SJSA1 (cell line): Measurements from ENCODE around the gene FAR2. TPM values are rescaled to one million over a fixed set of nuclear protein-coding genes. Genes with fewer than 3 reads are reported as not detected.
"Not testable (repeated sequence)": the region's sequence is repeated elsewhere in the genome, so short reads cannot be mapped to it uniquely, and the experiment has no call there.

ENCODE experiments used
- DNase-seq, 2 experiments: peaks; one replicate each; pipeline ENCODE4 v3.0.0-alpha.2; 2015 to 2020; ENCODE audit warnings: low spot score in 2 of 2, low read depth in 1 of 2
- H3K27ac ChIP-seq: fragments of 250-450 bp; sonication (Bioruptor Pico); 2 replicates; pipeline ENCODE4 v1.5.1; 2020; ENCODE audit warnings: mild to moderate bottlenecking, moderate library complexity
- H3K27me3 ChIP-seq: fragments of 250-450 bp; sonication (Bioruptor Pico); replicated peaks from 2 replicates; pipeline ENCODE4 v1.5.1; 2020; ENCODE audit warnings: mild to moderate bottlenecking, moderate library complexity
- H3K36me3 ChIP-seq: fragments of 250-450 bp; sonication (Bioruptor Pico); 2 replicates; pipeline ENCODE4 v1.5.1; 2020; ENCODE audit warnings: mild to moderate bottlenecking
- H3K4me1 ChIP-seq: fragments of 250-450 bp; sonication (Bioruptor Pico); replicated peaks from 2 replicates; pipeline ENCODE4 v1.6.1; 2021; ENCODE audit warnings: mild to moderate bottlenecking
- H3K4me3 ChIP-seq: fragments of 250-450 bp; sonication (Bioruptor Pico); 2 replicates; pipeline ENCODE4 v1.5.1; 2020; ENCODE audit warnings: mild to moderate bottlenecking
- H3K9me3 ChIP-seq: fragments of 250-450 bp; sonication (Bioruptor Pico); replicated peaks from 2 replicates; pipeline ENCODE4 v1.5.1; 2020; ENCODE audit warnings: mild to moderate bottlenecking
- total RNA-seq: library from RNA; depleted of rRNA; stranded (reverse); fragments of >200 nt; shearing (Covaris generic); gene quantifications from 2 replicates; pipeline ENCODE4 v1.2.3, GENCODE V29; 2014

FAR2 gene
- total RNA-seq, 1 experiment from 2014 or later = 1.7 TPM

DNA sequence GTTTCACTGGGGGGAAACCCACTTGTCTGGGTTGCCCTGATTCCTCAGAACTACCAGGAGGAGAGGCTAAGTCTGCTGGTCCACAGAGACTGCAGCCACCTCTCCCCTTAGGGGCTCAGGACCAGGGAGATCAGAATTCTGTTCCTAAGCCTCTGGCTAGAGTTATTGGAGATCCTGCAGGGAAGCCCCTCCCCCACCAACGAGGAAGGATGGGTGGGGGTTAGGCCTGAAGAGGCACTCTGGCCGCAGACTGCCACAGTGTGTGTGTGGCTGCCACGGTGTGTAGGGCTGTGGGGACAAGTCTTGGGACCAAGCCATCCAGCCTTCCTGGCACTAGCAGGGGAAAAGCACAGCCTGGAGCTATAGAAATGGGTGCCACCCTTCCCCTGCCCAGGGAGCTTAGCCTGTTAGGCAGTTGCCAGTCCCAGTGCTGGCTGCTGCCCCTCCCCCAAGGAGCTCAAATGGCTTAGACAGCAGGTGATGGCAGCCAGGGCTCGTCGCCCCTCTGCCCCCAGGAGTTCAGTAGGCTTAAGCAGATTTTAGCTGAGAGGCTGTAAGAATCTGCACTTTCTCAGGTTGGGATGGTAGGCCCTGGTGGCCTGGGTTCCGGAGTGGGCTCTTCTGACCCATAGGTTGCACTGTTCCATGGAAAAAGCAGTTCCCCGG, 124.2 kb downstream of the FAR2 start:
- Histone ChIP-seq H3K27me3 (no peaks in the 10 kb centered on the region), H3K4me1 (0 out of 2 replicates have a peak, but pooled peaks cover under 1% of the 10 kb centered on the region), H3K9me3 (no peaks in the 10 kb centered on the region), H3K36me3 (no peaks in the 10 kb centered on the region), H3K4me3 (no peak overlapping the region), H3K27ac (no peak overlapping the region)
- DNase-seq = no peak

DNA sequence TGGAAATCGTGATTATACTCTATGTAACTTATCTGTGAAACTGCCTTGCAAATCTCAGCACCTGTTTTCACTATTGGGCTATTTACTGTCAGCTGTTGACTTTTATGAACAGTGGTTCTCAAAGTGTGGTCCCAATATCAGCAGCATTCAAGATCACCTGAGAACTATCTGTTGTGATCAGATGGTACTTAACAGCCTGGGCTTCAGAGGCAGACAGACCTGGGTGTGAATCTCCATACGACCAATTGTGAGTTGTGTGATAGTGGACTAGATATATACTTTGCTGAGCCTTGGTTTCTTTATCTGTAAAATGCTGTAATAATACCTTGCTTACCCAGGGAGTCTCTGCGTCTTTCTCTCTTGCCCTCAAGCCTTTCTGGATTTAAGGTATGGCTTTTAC, 126.8 kb downstream of the FAR2 start:
- H3K9me3 ChIP-seq = no peaks in the 10 kb centered on the region
- H3K27ac ChIP-seq = no peak overlapping the region
- H3K27me3 ChIP-seq = no peaks in the 10 kb centered on the region
- DNase-seq = no peak
- H3K4me1 ChIP-seq = 0 out of 2 replicates have a peak, but pooled peaks cover 3% of the 10 kb centered on the region
- H3K36me3 ChIP-seq = no peaks in the 10 kb centered on the region
- no peak overlapping the region for H3K4me3 ChIP-seq

DNA sequence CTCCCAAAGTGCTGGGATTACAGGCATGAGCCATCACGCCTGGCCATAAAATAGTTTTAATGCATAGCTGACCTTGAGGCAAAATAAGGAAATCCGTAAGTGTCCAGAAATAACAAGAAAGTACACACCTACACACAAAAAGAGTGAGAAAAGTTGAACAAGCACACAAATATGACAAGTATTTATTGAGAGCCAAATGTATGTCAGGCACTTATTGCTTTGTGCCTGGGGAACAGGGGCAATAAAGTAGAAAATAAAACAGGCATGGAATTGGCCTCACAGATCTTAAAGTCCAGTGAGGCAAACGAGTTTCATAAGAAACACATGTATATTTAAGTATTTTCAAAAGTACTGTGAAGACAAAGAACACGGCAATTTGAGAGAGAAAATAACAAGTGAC, 128.2 kb downstream of the FAR2 start:
- no peak for DNase-seq
- no peak overlapping the region for H3K4me3 ChIP-seq
- H3K9me3 ChIP-seq = no peaks in the 10 kb centered on the region
- no peak overlapping the region for H3K27ac ChIP-seq
- no peaks in the 10 kb centered on the region for H3K27me3 ChIP-seq
- no peaks in the 10 kb centered on the region for H3K36me3 ChIP-seq
- H3K4me1 ChIP-seq = 0 out of 2 replicates have a peak, but pooled peaks cover 3% of the 10 kb centered on the region

DNA sequence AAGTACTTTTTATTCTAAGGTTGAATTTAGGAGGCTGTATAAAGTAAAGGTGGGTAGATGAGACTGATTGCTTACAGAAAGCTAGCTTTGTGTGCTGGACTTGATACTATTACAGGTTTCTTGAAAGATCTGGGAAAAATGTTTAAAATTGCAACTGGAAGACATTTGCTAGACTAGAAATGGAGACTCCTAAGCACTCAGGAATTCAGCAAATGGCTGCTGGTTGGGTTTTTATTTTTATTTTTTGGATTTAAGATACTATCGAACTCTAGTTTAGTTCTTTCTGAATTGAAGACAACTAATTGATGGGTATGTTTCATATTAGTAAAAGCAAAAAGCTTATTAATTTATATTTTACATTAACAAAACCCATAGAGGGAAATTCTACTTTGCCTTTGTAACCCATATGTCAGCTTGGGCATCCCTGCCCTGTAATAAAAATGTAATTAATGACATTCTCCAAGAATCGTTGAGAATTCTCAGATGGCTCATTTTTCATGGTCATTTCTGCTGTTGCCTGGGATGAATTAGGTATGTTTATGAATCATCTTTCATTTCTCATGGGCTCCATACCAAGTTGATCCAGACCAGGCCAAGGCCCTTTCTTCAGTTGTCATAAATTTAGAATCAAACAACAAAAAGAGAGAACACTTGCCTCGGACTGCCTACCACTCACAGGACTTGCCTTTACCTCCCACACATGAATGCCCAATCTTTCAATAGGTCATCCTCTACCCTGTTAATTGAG, 129.8 kb downstream of the FAR2 start:
- no peak overlapping the region for H3K4me3 ChIP-seq
- no peaks in the 10 kb centered on the region for H3K27me3 ChIP-seq
- no peaks in the 10 kb centered on the region for H3K9me3 ChIP-seq
- DNase-seq = no peak
- H3K27ac ChIP-seq = no peak overlapping the region
- 0 out of 2 replicates have a peak, but pooled peaks cover 3% of the 10 kb centered on the region for H3K4me1 ChIP-seq
- H3K36me3 ChIP-seq = no peaks in the 10 kb centered on the region

GRCh38 chr12:29281371-29282005, 132.4 kb downstream of the FAR2 start:
- Histone ChIP-seq H3K4me3 (no peak overlapping the region), H3K36me3 (no peaks in the 10 kb centered on the region), H3K4me1 (0 out of 2 replicates have a peak, but pooled peaks cover 3% of the 10 kb centered on the region), H3K9me3 (no peaks in the 10 kb centered on the region), H3K27ac (no peak overlapping the region), H3K27me3 (no peaks in the 10 kb centered on the region)
- no peak for DNase-seq

GRCh38 chr12:29282031-29282816, 133.1 kb downstream of the FAR2 start:
- no peak for DNase-seq
- H3K27ac ChIP-seq = no peak overlapping the region
- H3K27me3 ChIP-seq = no peaks in the 10 kb centered on the region
- 0 out of 2 replicates have a peak, but pooled peaks cover 3% of the 10 kb centered on the region for H3K4me1 ChIP-seq
- no peaks in the 10 kb centered on the region for H3K36me3 ChIP-seq
- H3K4me3 ChIP-seq = no peak overlapping the region
- H3K9me3 ChIP-seq = no peaks in the 10 kb centered on the region

GRCh38 chr12:29283969-29284700, 135.1 kb downstream of the FAR2 start:
- Histone ChIP-seq H3K27ac (no peak overlapping the region), H3K27me3 (no peaks in the 10 kb centered on the region), H3K4me1 (no peaks in the 10 kb centered on the region), H3K4me3 (no peak overlapping the region), H3K9me3 (no peaks in the 10 kb centered on the region), H3K36me3 (no peaks in the 10 kb centered on the region)
- no peak for DNase-seq

DNA sequence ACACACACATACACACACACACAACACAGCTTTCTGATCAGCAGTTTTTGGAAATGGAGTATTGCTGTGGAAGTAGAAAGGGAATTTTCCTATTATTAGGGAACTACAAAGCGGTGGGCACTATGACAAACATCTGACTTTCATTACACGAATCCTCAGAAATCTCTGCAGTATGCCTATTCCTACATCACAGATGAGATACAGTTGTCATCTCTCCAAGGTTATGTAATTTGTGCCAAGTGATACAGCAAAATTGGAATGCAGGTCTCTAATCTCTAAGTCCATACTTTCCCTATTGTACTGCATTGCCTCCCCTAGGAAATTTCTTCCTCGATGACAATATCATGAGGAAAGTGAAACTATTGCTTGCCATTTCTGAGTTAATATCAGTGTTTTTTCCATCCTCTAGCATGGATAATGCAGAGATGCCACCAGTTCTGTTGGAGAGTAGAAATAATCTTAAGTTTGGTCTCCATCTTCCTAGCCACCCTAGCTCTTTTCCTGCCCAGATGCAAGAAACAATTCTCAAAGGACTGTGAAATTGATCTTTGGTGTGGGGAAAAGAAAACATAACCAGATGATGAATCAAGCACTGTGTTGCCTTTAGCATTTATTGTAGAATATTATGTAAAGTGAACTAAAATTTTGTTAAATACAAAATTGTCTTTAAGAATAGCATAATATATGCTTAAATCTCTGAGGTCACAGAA, 137.2 kb downstream of the FAR2 start:
- no peaks in the 10 kb centered on the region for H3K27me3 ChIP-seq
- DNase-seq = no peak
- H3K27ac ChIP-seq = no peak overlapping the region
- no peaks in the 10 kb centered on the region for H3K36me3 ChIP-seq
- H3K4me3 ChIP-seq = no peak overlapping the region
- no peaks in the 10 kb centered on the region for H3K4me1 ChIP-seq
- H3K9me3 ChIP-seq = no peaks in the 10 kb centered on the region

DNA sequence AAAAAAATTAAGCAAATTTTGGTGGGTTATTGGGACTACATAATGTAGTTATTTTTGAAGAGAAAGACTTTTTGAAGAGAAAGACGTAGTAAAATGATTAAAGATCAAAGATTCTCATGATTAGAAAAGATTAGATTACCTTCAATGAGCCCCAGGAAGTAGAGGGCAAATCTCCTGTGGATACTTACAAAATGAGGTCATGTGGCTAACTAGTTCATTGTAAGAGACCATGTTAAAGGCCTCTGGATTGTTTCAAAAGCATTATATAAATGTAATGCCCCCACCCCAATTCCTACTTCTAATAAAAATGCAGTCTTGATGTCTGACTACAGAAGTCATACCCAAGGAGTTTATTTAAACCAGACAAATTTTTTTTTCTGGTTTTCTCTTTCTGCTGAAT, 138.5 kb downstream of the FAR2 start:
- DNase-seq = no peak
- Histone ChIP-seq H3K36me3 (no peaks in the 10 kb centered on the region), H3K9me3 (no peaks in the 10 kb centered on the region), H3K4me1 (no peaks in the 10 kb centered on the region), H3K27ac (no peak overlapping the region), H3K27me3 (no peaks in the 10 kb centered on the region), H3K4me3 (no peak overlapping the region)

- Histone ChIP-seq H3K4me1 (no peaks in the 10 kb centered on the region), H3K36me3 (no peaks in the 10 kb centered on the region), H3K4me3 (no peak overlapping the region), H3K27ac (no peak overlapping the region), H3K9me3 (no peaks in the 10 kb centered on the region), H3K27me3 (no peaks in the 10 kb centered on the region)
- no peak for DNase-seq
Measured at GRCh38 chr12:29288031-29288430, 139.0 kb downstream of the FAR2 start.

DNA sequence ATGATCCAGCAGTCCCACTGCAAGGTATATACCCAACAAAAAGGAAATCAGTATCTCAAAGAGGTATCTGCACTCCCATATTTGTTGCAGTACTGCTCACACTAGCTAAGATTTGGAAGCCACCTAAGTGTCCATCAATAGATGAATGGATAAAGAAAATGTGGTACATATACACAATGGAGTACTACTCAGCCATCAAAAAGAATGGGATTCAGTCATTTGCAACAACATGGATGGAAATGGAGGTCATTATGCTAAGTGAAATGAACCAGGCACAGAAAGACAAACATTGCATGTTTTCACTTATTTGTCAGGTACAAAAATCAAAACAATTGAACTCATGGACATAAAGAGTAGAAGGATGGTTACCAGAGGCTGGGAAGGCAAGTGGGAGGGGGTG, 141.4 kb downstream of the FAR2 start:
- not testable (repeated sequence) for H3K36me3 ChIP-seq, H3K4me1 ChIP-seq, H3K27ac ChIP-seq, DNase-seq, H3K9me3 ChIP-seq, H3K4me3 ChIP-seq, H3K27me3 ChIP-seq

DNA sequence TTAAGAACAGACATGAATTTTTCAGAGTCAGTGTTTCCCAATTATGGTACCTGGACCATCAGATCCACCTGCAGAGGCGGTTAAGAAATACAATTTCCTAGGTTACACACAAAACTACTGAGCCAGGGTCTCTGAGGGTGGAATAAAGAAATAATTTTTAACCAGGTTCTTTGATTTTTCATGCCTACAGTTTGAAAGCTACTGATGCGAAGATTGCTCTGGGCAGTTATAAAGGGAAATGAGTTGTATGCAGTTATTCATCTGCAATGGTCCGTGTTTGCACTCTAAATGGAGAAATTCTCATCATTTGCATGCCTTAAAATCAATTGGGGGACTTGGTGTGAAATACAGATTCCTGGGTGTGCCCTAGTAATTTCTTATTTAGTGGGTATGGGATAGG, 142.1 kb downstream of the FAR2 start:
- H3K27ac ChIP-seq = no peak overlapping the region
- no peaks in the 10 kb centered on the region for H3K4me1 ChIP-seq
- no peak overlapping the region for H3K4me3 ChIP-seq
- H3K9me3 ChIP-seq = no peaks in the 10 kb centered on the region
- H3K36me3 ChIP-seq = no peaks in the 10 kb centered on the region
- no peak for DNase-seq
- H3K27me3 ChIP-seq = no peaks in the 10 kb centered on the region

DNA sequence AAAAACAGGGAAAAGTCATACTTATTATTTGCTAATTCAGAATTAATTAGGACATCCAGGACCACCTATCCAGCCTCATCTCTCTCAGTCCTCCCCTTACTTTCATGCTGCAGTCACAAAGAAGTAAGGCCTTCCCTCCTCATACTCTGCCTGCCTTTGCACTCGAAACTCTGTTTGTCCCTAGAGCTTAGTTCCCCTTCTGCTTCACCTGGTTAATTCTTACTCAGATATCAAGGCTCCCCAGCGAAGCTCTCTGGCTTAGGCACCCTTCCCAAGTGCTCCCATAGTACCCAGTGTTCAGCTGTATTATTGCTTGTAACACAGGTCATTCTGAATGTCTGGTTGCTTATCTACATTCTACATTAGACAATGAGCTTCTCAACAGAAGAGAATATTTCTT, 150.6 kb downstream of the FAR2 start:
- Histone ChIP-seq H3K36me3 (no peaks in the 10 kb centered on the region), H3K4me1 (no peaks in the 10 kb centered on the region), H3K9me3 (no peaks in the 10 kb centered on the region), H3K27me3 (no peaks in the 10 kb centered on the region), H3K4me3 (no peak overlapping the region), H3K27ac (no peak overlapping the region)
- DNase-seq = no peak
